HG02973 (cell line): Measurements from ENCODE around the gene PGLYRP2.

Experiments
- ATAC-seq: cut with Tn5 transposase; IDR thresholded peaks from one replicate; pipeline ENCODE4 v1.9.1; 2021; ENCODE audit warnings: moderate library complexity; ENCODE audit not compliant: unreplicated experiment

Gene PGLYRP2

DNA sequence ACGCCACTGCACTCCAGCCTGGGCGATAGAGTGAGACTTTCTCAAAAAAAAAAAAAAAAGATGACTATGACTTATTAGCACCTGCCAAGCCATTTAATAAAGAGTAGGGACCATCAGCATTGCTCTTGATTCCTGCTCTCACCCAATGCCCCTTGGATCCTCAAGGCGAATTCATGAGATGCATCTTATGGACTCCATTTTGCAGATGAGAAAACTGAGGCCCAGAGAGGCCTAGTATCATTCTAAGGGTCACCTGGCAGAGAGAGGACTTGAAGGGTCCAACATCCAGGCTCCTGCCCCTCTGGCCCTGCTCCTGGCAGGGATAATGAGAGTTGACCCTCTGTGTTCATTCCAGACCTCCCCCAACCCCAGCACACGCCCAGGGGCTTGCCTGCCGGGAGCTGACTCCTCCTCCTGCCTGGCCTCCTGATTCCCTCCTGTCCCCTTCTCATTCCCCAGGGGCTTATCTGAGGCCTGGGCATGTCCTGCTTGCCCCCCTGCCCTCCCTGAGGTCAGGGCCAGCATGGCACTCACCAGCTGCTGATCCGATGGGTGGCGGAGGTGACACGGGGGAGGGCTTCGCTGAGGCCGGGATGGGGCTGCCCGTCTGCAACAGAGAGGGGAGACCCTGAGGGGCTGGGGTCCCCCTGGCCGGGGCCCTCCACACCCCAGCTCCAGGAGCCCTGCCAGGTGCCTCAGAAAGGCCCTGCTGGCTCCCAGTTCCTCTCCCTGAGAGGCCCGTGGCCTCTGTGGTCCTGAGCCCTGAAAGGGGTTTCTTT lies 37.0 kb downstream of the PGLYRP2 start:
- ATAC-seq: no peak

DNA sequence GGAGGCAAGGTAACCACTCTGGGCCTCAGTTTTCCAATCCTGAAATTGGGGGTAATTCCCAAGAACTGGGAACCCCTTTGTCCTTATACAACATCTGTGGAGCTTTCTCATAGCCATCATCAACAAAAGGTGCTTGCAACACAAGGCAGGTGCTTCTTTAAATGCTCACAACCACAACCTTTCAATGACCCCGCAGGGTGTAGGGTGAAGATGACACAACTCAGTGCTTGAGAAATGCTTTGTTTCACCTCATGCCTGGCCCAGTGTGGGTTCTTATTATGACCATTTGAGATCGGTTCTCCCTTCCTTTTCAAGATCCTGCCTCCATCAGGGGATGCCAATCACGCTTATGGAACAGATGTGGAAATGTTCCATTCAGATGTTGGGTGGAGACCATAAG lies 38.0 kb downstream of the PGLYRP2 start:
- ATAC-seq: no peak

DNA sequence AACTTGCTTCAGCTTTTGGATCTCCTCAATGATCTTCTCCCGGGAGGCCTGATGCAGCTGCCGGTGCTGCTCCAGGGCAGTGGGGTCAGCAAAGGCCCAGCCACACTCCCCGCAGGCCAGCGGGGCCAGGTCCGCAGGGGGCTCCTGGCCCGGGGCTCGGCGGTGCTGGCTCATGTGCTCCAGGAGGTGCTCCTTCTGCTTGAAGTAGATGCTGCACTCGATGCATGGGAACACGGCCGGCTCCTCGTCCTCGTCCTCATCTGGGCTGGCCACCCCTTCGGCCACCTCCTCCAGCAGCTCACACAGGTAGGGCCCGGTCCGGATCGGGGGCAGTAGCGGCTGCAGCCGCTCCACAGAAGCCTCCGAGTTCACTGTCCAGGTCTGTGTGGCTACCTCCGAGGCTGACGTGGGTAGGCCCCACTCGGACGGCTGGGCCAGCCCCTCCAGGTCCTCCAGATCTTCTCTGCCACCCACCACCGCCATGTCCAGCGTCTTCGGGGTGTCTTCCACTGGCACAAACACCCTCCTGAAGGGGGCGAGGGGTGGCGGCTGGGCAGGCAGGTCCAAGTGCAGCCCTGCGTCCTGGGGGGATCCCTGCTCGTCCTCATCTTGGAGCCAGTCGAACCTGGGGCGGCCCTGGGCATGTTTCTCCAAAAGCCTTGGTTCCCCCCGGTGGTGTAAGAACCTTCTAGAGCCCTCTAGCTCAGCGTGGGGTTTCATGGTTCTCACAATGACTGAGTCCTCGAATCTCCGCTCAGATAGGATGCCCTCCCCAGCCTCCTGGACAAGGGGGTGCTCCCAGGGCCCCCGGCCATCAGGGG lies 39.3 kb downstream of the PGLYRP2 start:
- no peak for ATAC-seq

DNA sequence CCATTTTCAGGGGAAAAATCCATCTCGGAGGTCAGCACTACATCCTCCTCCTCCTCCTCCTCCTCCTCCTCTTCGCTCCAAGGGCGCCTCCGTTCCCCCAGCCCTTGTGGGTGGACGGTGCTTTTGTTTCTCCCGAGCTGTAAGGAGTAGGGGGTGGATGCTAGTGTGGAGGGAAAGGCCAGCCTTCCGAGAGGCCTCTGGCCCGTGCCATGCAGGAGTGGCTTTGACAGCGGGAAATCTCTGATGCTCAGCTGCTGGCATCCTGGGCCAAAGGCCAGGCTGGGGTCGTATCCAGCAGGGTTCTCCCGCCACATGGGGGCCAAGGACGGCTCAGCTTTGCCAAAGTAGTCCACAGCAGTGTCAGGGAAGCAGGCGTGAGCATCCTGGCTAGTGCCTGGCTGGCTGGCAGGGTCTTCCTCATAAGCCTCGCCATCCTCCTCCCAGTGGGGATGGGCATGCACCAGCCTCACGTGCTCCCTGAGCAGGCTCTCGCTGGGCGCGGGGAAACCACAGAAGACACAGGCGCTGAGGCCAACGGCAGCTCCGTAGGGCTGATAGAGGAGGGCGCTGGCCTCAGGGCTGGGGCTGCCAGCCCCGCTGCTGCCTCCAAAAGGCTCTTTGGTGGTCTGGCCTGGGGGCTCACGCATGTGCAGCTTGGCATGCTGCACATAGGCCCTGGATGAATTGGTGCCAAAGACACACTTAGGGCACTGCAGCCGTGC lies 40.1 kb downstream of the PGLYRP2 start:
- ATAC-seq: no peak

DNA sequence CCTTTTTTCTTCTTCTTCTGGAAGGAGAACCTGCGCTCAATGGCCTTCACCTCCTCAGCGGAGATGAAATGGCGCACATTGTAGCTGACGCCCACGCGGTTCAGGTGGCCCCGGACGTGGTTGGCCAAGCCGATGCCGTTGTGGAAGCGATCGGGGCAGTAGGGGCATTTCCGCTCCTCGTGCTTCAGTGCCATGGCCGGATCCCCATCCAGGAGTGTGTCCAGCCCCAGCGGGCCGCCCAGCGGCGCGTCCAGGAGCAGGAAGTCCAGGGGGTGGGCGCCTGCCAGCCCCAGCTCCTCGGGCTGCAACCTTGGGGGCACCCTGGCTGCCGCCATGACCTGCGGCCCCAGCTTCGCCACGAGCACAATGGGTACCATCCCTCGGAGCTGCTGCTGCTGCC lies 40.7 kb downstream of the PGLYRP2 start:
- no peak for ATAC-seq

DNA sequence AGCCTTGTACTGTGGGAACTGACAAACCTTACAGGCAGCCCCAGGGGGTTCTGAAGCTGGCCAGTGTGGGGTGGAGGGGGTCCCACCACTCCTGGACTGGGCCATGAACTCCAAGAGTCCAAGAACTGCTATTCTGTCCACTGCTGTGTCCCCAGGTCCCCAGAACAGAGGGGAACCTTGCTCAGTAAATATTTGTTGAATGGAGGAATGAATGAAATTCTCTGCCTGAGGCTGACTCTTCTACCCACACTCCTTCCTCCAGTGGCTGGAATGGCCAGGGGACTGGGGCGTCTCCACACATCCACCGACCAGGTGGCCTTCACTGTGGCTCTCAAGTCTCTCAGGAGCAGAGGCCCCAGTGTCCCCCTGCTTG lies 41.2 kb downstream of the PGLYRP2 start:
- ATAC-seq: no peak

DNA sequence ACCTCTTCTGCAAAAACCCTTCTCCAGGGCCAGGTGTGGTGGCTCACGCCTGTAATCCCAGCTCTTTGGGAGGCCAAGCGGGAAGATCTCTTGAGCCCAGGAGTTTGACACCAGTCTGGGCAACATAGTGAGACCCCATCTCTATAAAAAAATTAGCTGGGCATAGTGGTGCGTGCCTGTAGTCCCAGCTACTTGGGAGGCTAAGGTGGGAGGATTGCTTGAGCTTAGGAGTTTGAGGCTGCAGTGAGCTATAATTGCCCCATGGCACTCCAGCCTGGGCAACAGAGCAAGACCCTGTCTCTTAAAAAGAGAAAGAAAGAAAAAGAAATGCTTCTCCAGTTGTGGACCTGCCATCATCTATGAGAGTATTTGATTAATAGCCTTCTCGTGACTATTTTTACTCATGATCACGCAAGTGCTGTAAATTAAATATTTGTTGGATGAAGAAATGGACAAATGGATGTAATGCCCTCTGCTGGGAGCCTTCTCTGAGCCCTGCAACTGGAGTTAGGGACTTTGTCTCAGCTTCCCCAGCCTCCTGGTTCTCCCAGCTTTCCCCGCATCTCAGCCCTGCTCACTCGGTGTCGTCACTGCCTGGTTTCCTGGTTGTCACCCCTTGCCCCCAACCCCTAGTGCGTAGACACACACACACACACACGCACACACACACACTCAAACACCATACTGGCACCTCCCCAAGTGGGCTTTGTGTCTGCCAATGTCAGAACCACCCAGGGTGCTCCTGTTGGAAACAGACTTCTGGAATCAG lies 41.8 kb downstream of the PGLYRP2 start:
- ATAC-seq: no peak

DNA sequence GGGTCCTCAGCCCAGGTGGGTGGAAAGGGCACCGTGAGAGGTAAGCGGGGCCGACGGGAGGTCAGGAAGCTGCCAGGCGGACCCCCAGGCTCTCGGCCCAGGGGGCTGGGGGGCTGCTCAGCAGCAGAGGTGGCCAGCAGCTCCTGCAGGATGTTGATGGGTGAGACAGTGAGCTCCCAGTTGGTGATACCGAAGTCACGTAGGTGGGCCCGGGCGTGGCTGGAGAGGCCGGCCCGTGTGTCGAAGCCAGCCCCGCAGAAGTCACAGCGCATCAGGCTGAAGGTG lies 42.5 kb downstream of the PGLYRP2 start:
- ATAC-seq: no peak

DNA sequence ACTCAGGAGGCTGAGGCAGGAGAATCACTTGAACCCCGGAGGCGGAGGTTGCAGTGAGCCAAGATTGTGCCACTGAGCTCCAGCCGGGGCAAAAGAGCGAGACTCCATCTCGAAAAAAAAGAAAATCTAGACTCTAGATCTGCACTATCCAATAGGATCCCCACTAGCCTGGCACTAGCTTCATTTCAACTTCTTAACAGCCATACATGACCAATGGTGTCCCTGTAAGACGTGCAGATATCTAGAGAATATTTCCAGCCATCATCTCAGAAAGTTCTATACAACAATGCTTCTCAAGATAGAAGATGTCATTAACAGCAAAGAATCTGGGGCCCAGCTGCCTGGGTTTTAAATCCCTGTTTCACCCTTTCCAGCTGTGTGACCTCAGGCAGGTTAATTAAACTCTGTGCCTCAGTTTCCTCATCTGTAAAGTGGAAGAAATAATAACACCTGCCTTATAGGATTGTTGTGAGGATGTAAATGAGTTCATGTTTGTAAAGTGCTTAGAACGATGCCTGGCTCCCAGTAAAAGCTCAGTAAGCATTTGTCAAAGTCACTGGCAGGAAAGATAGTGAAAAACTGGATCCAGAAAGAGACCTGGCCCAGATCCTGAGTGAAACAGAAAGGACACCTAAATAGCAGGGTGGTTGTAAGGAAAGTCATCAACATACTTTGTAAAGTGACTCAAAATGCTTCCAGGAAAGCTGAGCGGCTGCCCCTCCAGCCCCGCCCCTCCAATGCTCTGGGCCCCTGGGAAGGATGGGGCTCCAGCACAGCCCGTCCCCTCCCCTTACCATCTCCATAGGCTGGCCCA lies 43.1 kb downstream of the PGLYRP2 start:
- ATAC-seq: no peak

DNA sequence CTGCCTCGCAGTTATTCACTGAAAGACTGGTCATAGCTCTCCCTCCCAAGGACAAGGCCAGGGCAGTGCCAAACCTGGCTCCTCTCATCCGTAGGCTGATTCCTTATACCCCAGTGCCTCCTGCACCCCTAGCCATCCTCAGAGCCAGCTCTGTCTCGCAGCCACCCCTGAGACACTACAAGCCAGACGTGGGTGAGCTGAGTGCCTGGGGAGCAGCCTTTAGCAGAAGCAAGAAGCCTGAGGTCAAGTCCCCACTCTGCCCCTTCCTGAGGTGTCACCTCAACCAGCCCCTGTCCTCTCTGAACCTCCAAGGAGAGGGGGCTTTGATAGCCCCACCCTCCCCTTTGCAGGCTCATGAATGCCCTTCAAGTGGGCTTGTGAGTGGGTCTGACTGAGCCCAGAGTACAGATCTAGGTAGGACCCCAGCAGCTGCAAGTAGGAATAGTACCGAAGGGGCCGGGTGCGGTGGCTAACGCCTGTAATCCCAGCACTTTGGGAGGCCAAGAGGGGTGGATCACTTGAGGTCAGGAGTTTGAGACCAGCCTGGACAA lies 45.7 kb downstream of the PGLYRP2 start:
- no peak for ATAC-seq

DNA sequence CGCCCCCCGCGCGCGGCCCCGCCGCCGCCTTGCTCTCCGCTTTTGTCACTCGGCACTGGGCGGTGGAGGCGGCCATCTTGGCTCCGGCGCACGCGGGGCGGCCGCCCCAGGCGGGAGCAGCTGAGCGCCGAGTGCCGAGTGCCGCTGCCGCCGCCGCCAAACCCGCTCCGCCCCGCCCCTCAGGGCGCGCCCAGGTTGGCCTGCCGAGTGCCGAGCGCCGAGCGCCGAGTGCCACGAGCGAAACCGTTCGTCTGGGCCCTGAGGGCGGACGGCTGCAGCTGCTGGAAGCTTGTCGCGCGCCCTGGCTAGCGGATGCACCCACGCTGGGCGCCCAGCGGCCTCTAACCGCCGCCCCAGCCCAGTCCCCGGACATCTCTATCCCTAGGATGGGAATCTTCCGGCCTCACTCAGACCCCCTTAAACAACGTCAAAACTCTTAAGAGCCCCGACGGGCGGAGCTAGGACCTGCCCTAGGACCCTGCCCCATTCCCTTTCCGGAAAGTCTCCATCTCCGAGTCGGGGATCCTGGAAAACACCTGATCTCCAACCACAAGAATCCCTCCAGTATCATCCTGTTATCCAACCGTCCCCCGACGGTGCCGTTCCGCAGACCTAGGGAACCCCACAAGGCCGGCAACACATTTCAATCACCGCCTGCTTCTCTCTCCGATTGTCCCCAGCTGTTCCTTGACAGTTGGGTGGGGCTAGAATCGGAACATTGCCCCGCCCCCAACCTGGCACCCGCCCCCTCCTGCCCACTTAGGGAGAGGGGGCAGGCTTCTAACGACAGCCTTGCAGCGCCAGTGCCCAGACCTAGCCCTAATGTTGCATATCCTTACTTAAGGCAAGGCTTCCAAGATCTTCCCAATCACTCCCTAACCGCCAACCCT lies 46.4 kb downstream of the PGLYRP2 start:
- peak; percentile 74 for ATAC-seq

DNA sequence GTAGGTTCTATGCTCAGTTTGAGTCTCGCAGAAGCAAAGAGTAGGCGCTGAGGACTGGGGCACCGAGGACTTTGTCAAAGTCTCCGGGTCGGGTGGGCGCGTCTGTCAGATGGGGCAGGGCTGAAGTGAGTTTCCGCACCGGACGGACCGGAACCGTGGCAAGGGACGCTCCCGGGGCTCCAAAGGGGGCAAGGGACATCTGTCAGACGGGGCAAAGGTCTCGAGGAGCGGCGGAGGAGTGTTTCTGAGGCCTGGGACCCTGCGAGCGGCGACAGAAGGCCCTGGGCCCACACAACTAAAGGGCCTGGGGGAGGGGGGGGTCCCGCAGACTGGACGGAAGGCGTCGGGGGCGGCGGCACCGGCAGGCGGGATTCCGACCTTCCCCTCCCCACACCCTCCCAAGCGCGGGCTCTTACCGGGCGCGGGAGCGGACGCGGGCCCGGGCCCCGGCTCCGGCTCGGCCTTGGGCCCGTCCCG lies 47.2 kb downstream of the PGLYRP2 start:
- ATAC-seq: no peak

DNA sequence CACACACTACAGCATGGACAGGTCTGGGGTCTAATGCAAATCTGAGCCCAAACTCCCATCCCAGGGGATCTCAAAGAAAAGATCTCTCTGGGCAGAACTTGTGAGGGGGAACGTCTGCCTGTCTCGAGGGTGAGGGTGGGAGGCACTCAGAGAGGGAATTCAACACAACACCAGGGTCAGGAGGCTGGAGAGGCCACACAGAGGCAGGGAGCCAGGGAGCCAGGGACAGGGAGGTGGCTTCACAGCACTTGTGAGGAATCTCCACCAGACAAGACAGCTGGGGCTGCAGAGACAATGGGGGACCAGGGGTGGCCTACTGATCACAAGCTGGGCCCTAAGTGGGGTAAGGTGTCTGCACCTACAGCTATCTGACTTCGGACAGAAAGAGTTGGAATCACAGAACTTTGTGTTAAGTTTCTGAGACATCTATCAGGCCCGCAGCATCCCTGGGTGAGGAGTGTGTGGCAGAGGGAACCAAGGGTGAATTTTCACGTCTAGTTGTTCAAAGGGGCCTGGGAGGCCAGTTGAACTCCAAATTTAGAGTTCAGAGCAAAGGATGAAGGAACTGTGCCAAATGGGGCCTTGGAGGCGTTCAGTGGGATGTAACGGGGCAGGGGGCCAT lies 47.8 kb downstream of the PGLYRP2 start:
- no peak for ATAC-seq

DNA sequence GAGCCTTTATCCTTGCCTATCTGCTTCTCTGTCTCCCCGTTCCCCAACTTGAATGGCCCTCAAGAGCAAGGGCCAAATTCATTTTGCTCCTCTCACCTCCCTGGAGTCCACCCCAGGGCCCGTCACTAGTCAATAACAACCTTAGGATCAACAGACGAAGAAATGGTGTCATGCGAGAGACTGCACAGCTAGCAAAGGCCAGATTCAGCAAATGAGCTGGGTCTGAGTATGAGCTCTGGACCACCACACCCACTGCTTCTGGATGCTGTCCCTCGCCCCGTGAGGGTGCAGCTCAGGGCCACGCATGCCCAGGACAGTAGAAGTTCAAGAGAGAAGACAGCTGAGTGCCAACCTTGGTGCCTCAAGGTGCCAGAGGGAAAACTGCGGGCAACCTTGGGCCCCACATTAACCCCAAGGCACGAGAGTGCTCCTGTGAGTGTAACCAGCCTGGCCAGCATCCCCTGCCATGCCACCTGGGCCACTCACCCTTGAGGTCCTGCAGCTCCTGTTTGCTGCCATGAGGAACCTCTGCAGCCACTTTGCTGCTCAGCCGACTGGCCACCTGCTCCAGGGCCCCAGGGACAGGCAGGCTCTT lies 48.7 kb downstream of the PGLYRP2 start:
- ATAC-seq: no peak

DNA sequence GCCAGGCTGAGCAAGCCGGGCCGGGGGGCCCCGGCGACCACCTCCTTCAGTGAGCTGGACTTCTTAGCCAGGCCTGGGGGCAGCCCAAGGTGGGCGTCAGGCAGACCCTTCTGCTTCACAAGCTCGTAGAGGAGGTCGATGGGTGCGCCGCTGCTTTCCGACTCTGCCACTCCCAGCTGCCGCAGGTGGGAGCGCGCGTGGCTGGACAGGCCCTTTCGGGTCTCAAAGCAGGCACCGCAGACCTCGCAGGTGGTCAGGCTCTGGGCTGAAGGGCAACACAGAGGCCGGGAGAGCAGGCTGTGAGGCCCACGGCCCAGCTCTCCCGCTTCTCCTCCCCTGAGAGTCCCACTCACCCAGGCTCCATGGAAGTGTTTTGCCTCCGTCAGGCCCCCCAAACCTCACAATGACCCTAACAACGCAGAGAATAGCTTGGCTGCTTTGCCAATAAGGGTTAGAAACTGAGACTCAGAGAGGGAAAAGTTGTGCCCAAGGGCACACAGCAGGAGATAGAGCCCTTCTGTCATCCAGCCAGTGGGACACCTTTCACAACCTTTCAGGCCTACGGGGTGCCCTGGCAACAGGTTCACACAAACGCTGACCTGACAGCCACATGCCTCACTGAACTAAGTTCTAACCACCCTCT lies 49.4 kb downstream of the PGLYRP2 start:
- no peak for ATAC-seq

DNA sequence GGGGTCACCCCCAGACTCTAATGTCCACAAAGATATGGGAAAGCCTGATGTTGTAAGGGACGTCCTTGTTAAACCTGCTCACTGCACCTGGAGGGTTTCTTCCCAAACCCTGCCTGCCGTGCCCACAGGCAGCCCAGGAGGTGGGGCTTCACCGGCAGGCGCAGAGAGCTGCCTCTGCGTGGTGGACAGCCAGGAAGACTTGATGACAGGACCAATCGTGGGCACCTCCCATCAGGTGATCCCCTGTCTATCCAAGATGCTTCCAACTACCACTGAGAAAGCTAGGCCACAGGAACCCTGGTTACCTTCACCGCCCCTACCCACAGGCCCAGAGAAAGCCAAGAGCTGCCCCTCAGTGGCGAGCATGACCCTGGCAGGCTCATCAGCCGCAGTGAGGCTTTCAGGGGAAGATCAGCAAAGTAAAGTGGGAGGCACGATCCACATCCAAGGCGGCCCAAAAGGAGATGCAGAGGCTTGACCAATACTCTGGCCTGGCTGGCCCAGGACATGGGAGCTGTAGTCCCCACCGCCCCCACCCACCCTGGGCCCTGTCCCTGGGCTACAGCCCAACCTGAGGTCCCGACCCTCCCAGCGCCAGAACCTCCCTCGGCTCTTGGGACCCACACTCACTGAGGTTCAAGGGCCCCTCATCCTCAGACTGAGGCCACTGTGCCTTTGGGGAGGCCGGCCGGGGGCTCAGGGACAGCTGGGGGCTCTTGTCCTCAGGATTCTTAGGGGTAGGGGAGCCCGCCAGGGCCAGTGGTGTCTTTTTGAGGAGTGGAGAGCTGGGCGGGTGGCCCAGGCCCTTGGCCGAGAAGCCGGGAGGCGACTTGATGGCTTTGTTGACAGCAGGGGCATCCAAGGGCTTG lies 50.1 kb downstream of the PGLYRP2 start:
- no peak for ATAC-seq

DNA sequence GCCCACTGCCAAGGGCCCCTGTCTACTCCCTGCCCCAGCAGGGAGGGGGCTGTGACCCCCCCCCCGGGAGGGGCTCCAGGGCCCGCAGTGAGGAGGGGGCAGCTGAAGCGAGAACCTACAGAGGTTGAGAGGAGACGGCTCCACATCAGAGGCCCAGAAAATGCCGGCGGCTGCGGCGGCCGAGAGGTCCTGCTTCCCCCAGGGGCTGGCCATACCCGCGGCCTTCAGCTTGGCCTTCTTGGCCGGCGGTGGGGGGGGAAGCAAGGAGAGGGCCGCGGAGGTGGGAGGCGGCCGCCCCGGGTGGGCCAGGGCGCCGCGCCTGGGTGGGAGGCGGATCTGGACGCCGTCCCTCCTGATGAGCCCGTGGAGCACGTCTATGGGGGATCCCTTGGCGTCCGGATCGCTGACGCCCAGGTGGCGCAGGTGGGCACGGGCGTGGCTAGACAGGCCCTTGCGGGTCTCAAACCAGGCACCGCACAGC lies 51.3 kb downstream of the PGLYRP2 start:
- ATAC-seq: no peak
